GM23338 (cell line): Measurements from ENCODE around the gene NUP62CL. TPM values are rescaled to one million over a fixed set of nuclear protein-coding genes. Genes with fewer than 3 reads are reported as not detected.

ENCODE experiments used
- ATAC-seq: fragments of 200-7000 bp; cut with Tn5 transposase; 3 replicates; pipeline ENCODE4 v1.9.1; 2020
- DNase-seq: peaks from one replicate; pipeline ENCODE4 v3.0.0-alpha.2; 2015; ENCODE audit warnings: low spot score
- H2AFZ ChIP-seq: fragments of 200-600 bp; sonication (generic); 2 replicates; pipeline ENCODE4 v1.8.0; 2016; ENCODE audit warnings: antibody characterized with exemption, mild to moderate bottlenecking, moderate library complexity
- H3F3A ChIP-seq: fragments of 200-600 bp; sonication (generic); replicated peaks from 2 replicates; pipeline ENCODE4 v1.8.0; 2017; ENCODE audit warnings: antibody characterized with exemption, mixed run types, low read depth
- H3K27ac ChIP-seq: fragments of 200-600 bp; sonication (generic); 2 replicates; pipeline ENCODE4 v1.6.1; 2016; ENCODE audit warnings: low read depth
- H3K27me3 ChIP-seq: fragments of 200-600 bp; sonication (generic); 2 replicates; pipeline ENCODE4 v1.8.0; 2016; ENCODE audit warnings: mild to moderate bottlenecking, mixed run types, moderate library complexity; ENCODE audit not compliant: insufficient read depth
- H3K36me3 ChIP-seq: fragments of 200-600 bp; sonication (generic); 2 replicates; pipeline ENCODE4 v1.8.0; 2016; ENCODE audit warnings: mild to moderate bottlenecking; ENCODE audit not compliant: insufficient read depth
- H3K4me1 ChIP-seq: fragments of 200-600 bp; sonication (generic); 2 replicates; pipeline ENCODE4 v1.8.0; 2016; ENCODE audit warnings: mild to moderate bottlenecking, moderate library complexity; ENCODE audit not compliant: insufficient read depth
- H3K4me2 ChIP-seq: fragments of 200-600 bp; sonication (generic); 2 replicates; pipeline ENCODE4 v1.7.1; 2017; ENCODE audit warnings: mixed run types
- H3K4me3 ChIP-seq: fragments of 200-600 bp; sonication (generic); 2 replicates; pipeline ENCODE4 v1.6.1; 2016; ENCODE audit warnings: mixed run types
- H3K79me2 ChIP-seq: fragments of 200-600 bp; sonication (generic); replicated peaks from 2 replicates; pipeline ENCODE4 v1.8.0; 2017; ENCODE audit warnings: mild to moderate bottlenecking; ENCODE audit not compliant: insufficient read depth
- H3K9me2 ChIP-seq: fragments of 200-600 bp; sonication (generic); 2 replicates; pipeline ENCODE4 v1.8.0; 2017; ENCODE audit not compliant: insufficient read depth
- H4K20me1 ChIP-seq: fragments of 200-600 bp; sonication (generic); replicated peaks from 2 replicates; pipeline ENCODE4 v1.8.0; 2017; ENCODE audit warnings: mild to moderate bottlenecking; ENCODE audit not compliant: insufficient read depth
- H3K27ac Mint-ChIP-seq: 2 replicates; pipeline ENCODE4 v1.8.0; 2020; ENCODE audit warnings: inconsistent platforms, mild to moderate bottlenecking, moderate library complexity, mixed read lengths
- H3K27me3 Mint-ChIP-seq: 3 replicates; pipeline ENCODE4 v1.8.0; 2022; ENCODE audit warnings: low read depth, mild to moderate bottlenecking, moderate library complexity, mixed read lengths, inconsistent platforms; ENCODE audit not compliant: insufficient read depth, poor library complexity
- H3K36me3 Mint-ChIP-seq: 3 replicates; pipeline ENCODE4 v1.8.0; 2021; ENCODE audit warnings: low read depth, mild to moderate bottlenecking, inconsistent platforms, moderate library complexity, mixed read lengths
- H3K4me1 Mint-ChIP-seq: 3 replicates; pipeline ENCODE4 v1.8.0; 2020; ENCODE audit warnings: mild to moderate bottlenecking, inconsistent platforms, mixed read lengths
- H3K4me3 Mint-ChIP-seq: 3 replicates; pipeline ENCODE4 v1.8.0; 2021; ENCODE audit warnings: moderate library complexity, mild to moderate bottlenecking, inconsistent platforms, mixed read lengths
- H3K9me3 Mint-ChIP-seq: 3 replicates; pipeline ENCODE4 v1.8.0; 2020; ENCODE audit warnings: moderate library complexity, mild to moderate bottlenecking, inconsistent platforms, mixed read lengths
- NANOG ChIP-seq: IDR thresholded peaks from 2 replicates; pipeline ENCODE4 v1.6.1; 2016; ENCODE audit warnings: antibody characterized with exemption, borderline replicate concordance
- POLR2AphosphoS5 ChIP-seq: IDR thresholded peaks from 2 replicates; pipeline ENCODE4 v1.6.1; 2016; ENCODE audit warnings: antibody characterized with exemption, low read depth
- ZNF114 ChIP-seq: fragments of 250-450 bp; sonication (Bioruptor Pico); IDR thresholded peaks from 2 replicates; pipeline ENCODE4 v1.5.0; 2020; ENCODE audit warnings: mild to moderate bottlenecking, moderate library complexity
- polyA plus RNA-seq: library from polyadenylated mRNA; unstranded; fragments of >200 nt; fragmentation: Nextera tagmentation; extraction: Ambion mirVana; gene quantifications from 2 replicates; pipeline ENCODE4 v1.2.1, GENCODE V29; 2016
- total RNA-seq: library from RNA; depleted of rRNA; stranded (reverse); fragments of >200 nt; shearing (Covaris generic); gene quantifications from 2 replicates; pipeline ENCODE4 v1.2.3, GENCODE V29; 2014
- TF ChIP-seq, protein P1 (sequence below): fragments of 250-450 bp; sonication (Bioruptor Pico); IDR thresholded peaks from 2 replicates; pipeline ENCODE4 v1.5.0; 2020; ENCODE audit warnings: mild to moderate bottlenecking, moderate library complexity
- TF ChIP-seq, protein P2 (sequence below), 2 experiments: fragments of 200-600 bp in 1 of 2; sonication (generic) in 1 of 2; conservative IDR thresholded peaks; 2 replicates each; pipeline versions ENCODE4 v1.5.1 to v1.6.1; 2016 to 2017; ENCODE audit warnings: antibody characterized with exemption in 2 of 2, low read depth in 2 of 2, mild to moderate bottlenecking in 2 of 2, moderate library complexity in 1 of 2

Gene NUP62CL
- total and polyA plus RNA-seq, 2 experiments from 2014 or later, result 5.8 to 11.2 TPM

DNA sequence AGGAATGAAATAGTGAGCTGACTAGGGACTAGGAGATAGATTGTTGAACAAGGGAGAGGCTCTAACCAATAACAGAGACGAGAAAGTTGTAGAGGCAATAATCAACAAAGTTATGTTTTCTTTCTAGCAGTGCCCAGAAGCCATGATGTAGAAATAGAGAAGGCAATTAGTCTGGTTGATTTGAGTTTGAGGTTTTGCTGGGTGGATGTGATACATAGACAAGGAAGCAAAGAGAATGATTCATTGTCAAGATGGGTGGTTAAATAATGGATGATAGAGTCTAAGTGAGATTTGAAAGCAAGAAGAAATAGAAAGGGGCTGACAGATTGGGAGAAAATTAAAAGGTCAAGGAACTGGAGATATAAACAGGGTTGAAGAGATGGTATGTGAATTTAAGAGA is 98.8 kb downstream of the NUP62CL start (continued):
- TF ChIP-seq POLR2AphosphoS5, result no peak
- no peak for TF ChIP-seq ZNF114
- TF ChIP-seq, protein P1, sequence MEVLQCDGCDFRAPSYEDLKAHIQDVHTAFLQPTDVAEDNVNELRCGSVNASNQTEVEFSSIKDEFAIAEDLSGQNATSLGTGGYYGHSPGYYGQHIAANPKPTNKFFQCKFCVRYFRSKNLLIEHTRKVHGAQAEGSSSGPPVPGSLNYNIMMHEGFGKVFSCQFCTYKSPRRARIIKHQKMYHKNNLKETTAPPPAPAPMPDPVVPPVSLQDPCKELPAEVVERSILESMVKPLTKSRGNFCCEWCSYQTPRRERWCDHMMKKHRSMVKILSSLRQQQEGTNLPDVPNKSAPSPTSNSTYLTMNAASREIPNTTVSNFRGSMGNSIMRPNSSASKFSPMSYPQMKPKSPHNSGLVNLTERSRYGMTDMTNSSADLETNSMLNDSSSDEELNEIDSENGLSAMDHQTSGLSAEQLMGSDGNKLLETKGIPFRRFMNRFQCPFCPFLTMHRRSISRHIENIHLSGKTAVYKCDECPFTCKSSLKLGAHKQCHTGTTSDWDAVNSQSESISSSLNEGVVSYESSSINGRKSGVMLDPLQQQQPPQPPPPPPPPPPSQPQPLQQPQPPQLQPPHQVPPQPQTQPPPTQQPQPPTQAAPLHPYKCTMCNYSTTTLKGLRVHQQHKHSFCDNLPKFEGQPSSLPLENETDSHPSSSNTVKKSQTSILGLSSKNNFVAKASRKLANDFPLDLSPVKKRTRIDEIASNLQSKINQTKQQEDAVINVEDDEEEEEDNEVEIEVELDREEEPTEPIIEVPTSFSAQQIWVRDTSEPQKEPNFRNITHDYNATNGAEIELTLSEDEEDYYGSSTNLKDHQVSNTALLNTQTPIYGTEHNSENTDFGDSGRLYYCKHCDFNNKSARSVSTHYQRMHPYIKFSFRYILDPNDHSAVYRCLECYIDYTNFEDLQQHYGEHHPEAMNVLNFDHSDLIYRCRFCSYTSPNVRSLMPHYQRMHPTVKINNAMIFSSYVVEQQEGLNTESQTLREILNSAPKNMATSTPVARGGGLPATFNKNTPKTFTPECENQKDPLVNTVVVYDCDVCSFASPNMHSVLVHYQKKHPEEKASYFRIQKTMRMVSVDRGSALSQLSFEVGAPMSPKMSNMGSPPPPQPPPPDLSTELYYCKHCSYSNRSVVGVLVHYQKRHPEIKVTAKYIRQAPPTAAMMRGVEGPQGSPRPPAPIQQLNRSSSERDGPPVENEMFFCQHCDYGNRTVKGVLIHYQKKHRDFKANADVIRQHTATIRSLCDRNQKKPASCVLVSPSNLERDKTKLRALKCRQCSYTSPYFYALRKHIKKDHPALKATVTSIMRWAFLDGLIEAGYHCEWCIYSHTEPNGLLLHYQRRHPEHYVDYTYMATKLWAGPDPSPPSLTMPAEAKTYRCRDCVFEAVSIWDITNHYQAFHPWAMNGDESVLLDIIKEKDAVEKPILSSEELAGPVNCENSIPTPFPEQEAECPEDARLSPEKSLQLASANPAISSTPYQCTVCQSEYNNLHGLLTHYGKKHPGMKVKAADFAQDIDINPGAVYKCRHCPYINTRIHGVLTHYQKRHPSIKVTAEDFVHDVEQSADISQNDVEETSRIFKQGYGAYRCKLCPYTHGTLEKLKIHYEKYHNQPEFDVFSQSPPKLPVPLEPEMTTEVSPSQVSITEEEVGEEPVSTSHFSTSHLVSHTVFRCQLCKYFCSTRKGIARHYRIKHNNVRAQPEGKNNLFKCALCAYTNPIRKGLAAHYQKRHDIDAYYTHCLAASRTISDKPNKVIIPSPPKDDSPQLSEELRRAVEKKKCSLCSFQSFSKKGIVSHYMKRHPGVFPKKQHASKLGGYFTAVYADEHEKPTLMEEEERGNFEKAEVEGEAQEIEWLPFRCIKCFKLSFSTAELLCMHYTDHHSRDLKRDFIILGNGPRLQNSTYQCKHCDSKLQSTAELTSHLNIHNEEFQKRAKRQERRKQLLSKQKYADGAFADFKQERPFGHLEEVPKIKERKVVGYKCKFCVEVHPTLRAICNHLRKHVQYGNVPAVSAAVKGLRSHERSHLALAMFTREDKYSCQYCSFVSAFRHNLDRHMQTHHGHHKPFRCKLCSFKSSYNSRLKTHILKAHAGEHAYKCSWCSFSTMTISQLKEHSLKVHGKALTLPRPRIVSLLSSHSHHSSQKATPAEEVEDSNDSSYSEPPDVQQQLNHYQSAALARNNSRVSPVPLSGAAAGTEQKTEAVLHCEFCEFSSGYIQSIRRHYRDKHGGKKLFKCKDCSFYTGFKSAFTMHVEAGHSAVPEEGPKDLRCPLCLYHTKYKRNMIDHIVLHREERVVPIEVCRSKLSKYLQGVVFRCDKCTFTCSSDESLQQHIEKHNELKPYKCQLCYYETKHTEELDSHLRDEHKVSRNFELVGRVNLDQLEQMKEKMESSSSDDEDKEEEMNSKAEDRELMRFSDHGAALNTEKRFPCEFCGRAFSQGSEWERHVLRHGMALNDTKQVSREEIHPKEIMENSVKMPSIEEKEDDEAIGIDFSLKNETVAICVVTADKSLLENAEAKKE, result no peak
- TF ChIP-seq NANOG, result no peak

DNA sequence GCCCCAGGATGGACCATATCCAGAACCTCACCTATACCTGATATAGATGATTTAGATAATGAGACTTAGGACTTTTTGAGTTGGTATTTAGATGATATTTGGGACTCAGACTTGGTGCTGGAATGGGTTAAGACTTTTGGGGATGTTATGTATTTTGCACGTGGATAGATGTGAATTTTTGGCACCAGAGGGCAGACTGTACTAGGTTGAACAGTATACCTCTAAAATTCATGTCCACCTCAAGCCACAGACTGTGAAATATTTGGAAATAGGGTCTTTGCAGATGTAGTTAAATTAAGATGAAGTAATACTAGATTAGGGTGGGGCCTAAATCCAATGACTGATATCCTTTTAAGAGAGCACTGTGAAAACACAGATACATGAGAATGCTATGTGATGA is 103.3 kb downstream of the NUP62CL start:
- H3K27ac ChIP-seq, result no peak overlapping the region
- no peaks in the 10 kb centered on the region for H3K36me3 ChIP-seq

More for the DNA sequence above, 103.3 kb downstream of the NUP62CL start:
- Histone ChIP-seq H4K20me1 (no peaks in the 10 kb centered on the region), H3K79me2 (no peaks in the 10 kb centered on the region; the same call in 1 of the 2 replicates), H3K27me3 (no peaks in the 10 kb centered on the region), H3K4me1 (no peaks in the 10 kb centered on the region), H3F3A (no peaks in the 10 kb centered on the region), H3K4me3 (no peak overlapping the region), H2AFZ (no peak overlapping the region), H3K9me2 (no peaks in the 10 kb centered on the region), H3K4me2 (no peak overlapping the region)
- no peak for DNase-seq
- Mint-ChIP-seq H3K36me3 (peaks cover 23% of the 10 kb centered on the region; the same call in 2 of the 3 replicates), H3K4me1 (no peaks in the 10 kb centered on the region), H3K9me3 (no peaks in the 10 kb centered on the region), H3K27ac (no peak overlapping the region), H3K27me3 (no peaks in the 10 kb centered on the region), H3K4me3 (no peak overlapping the region)
- no peak for ATAC-seq
- TF ChIP-seq, protein P2, sequence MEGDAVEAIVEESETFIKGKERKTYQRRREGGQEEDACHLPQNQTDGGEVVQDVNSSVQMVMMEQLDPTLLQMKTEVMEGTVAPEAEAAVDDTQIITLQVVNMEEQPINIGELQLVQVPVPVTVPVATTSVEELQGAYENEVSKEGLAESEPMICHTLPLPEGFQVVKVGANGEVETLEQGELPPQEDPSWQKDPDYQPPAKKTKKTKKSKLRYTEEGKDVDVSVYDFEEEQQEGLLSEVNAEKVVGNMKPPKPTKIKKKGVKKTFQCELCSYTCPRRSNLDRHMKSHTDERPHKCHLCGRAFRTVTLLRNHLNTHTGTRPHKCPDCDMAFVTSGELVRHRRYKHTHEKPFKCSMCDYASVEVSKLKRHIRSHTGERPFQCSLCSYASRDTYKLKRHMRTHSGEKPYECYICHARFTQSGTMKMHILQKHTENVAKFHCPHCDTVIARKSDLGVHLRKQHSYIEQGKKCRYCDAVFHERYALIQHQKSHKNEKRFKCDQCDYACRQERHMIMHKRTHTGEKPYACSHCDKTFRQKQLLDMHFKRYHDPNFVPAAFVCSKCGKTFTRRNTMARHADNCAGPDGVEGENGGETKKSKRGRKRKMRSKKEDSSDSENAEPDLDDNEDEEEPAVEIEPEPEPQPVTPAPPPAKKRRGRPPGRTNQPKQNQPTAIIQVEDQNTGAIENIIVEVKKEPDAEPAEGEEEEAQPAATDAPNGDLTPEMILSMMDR (conservative IDR thresholded peaks at IDR 0.05; ENCODE audit: low read depth in 2 of 2), result 0 out of 4 replicates have a peak, but pooled peaks of 1 of the 2 experiments have one; percentile 9
- no peak for TF ChIP-seq POLR2AphosphoS5
